Body of pancreas (tissue), 4 donors: ENCODE measurements around the gene ARGLU1.

Source experiments
- CTCF ChIP-seq, 7 experiments: fragments of 450-650 bp in 4 of 7; fragments of 200-600 bp in 3 of 7; sonication (generic) in 3 of 7; IDR thresholded peaks; one replicate each; pipeline ENCODE4 v1.5.1; 2016 to 2019; ENCODE audit warnings: antibody characterized with exemption in 7 of 7
- POLR2A ChIP-seq, 3 donors: fragments of 450-650 bp; IDR thresholded peaks; one replicate each; pipeline ENCODE4 v1.6.1; 2016; ENCODE audit warnings: antibody characterized with exemption in 3 of 3, mild to moderate bottlenecking in 2 of 3

GRCh38 chr13:106614874-106615273 is 46.9 kb upstream of the ARGLU1 start:
- TF ChIP-seq CTCF (IDR thresholded peaks at IDR 0.05) (no peak), POLR2A (IDR thresholded peaks at IDR 0.05) (no peak)
